8988T (cell line): ENCODE measurements around the gene HUWE1.

ENCODE experiments used
- DNase-seq: peaks from one replicate; pipeline ENCODE4 v3.0.0; 2011

The HUWE1 gene

GRCh38 chrX:53685711-53686110 is 808 bp downstream of the HUWE1 start:
- DNase-seq: no peak

GRCh38 chrX:53684415-53685192 is 1.9 kb downstream of the HUWE1 start:
- no peak for DNase-seq

GRCh38 chrX:53683556-53684414 is 2.7 kb downstream of the HUWE1 start:
- DNase-seq: peak; percentile 33

- DNase-seq: no peak
Observed at GRCh38 chrX:53682885-53683555, 3.5 kb downstream of the HUWE1 start.

- DNase-seq: no peak
Observed at GRCh38 chrX:53681661-53682060, 4.9 kb downstream of the HUWE1 start.

GRCh38 chrX:53678667-53679066 is 7.9 kb downstream of the HUWE1 start:
- no peak for DNase-seq

GRCh38 chrX:53677286-53677685 is 9.2 kb downstream of the HUWE1 start:
- DNase-seq: no peak

- no peak for DNase-seq
Observed at GRCh38 chrX:53674581-53674980, 11.9 kb downstream of the HUWE1 start.

GRCh38 chrX:53669258-53669657 is 17.3 kb downstream of the HUWE1 start:
- DNase-seq: no peak

GRCh38 chrX:53666171-53666570 is 20.3 kb downstream of the HUWE1 start:
- DNase-seq: no peak

GRCh38 chrX:53660004-53660403 is 26.5 kb downstream of the HUWE1 start:
- DNase-seq: no peak

- DNase-seq: no peak
Observed at GRCh38 chrX:53659039-53659438, 27.5 kb downstream of the HUWE1 start.

- DNase-seq: no peak
Observed at GRCh38 chrX:53656845-53657244, 29.7 kb downstream of the HUWE1 start.

- no peak for DNase-seq
Observed at GRCh38 chrX:53654376-53654775, 32.1 kb downstream of the HUWE1 start.

GRCh38 chrX:53644751-53645150 is 41.8 kb downstream of the HUWE1 start:
- no peak for DNase-seq

- DNase-seq: no peak
Observed at GRCh38 chrX:53642337-53642736, 44.2 kb downstream of the HUWE1 start.

GRCh38 chrX:53639257-53639656 is 47.3 kb downstream of the HUWE1 start:
- DNase-seq: no peak

GRCh38 chrX:53637479-53637878 is 49.0 kb downstream of the HUWE1 start:
- no peak for DNase-seq

GRCh38 chrX:53631156-53631555 is 55.4 kb downstream of the HUWE1 start:
- no peak for DNase-seq

GRCh38 chrX:53630261-53630660 is 56.3 kb downstream of the HUWE1 start:
- DNase-seq: no peak

GRCh38 chrX:53622431-53622830 is 64.1 kb downstream of the HUWE1 start:
- no peak for DNase-seq

GRCh38 chrX:53621418-53621986 is 65.0 kb downstream of the HUWE1 start:
- no peak for DNase-seq

- DNase-seq: no peak
Observed at GRCh38 chrX:53616946-53617345, 69.6 kb downstream of the HUWE1 start.
